Endodermal cell (in vitro differentiated cells): Measurements from ENCODE around the gene CARS1. TPM values are rescaled to one million over a fixed set of nuclear protein-coding genes. Genes with fewer than 3 reads are reported as not detected.

ENCODE experiments used
- DNase-seq: peaks from one replicate; pipeline ENCODE4 v3.0.0-alpha.2; 2017
- H3K27ac ChIP-seq: 2 replicates; pipeline ENCODE4 v1.5.1; 2013; ENCODE audit warnings: mild to moderate bottlenecking, low read depth, low read length, moderate library complexity
- H3K27me3 ChIP-seq: 2 replicates; pipeline ENCODE4 v1.6.1; 2013; ENCODE audit warnings: mild to moderate bottlenecking, low read length, moderate library complexity; ENCODE audit not compliant: insufficient read depth, control insufficient read depth, poor library complexity, severe bottlenecking
- H3K36me3 ChIP-seq: 2 replicates; pipeline ENCODE4 v1.7.0; 2013; ENCODE audit warnings: mild to moderate bottlenecking, low read length, moderate library complexity; ENCODE audit not compliant: control insufficient read depth, insufficient read depth
- H3K4me1 ChIP-seq: one replicate; pipeline ENCODE4 v1.7.0; 2013; ENCODE audit warnings: low read length; ENCODE audit not compliant: control insufficient read depth, insufficient read depth
- H3K4me3 ChIP-seq: 2 replicates; pipeline ENCODE4 v1.5.1; 2013; ENCODE audit warnings: mild to moderate bottlenecking, low read length, moderate library complexity
- H3K9ac ChIP-seq: 2 replicates; pipeline ENCODE4 v1.6.1; 2013; ENCODE audit warnings: mild to moderate bottlenecking, low read length, moderate library complexity; ENCODE audit not compliant: poor library complexity, severe bottlenecking; ENCODE audit errors: extremely low read depth
- H3K9me3 ChIP-seq: 2 replicates; pipeline ENCODE4 v1.6.1; 2013; ENCODE audit warnings: mild to moderate bottlenecking, low read length, moderate library complexity; ENCODE audit not compliant: control insufficient read depth
- H3K27ac Mint-ChIP-seq: 2 replicates; pipeline ENCODE4 v1.8.0; 2020; ENCODE audit warnings: mixed read lengths
- H3K27me3 Mint-ChIP-seq: 2 replicates; pipeline ENCODE4 v1.8.0; 2021; ENCODE audit warnings: mild to moderate bottlenecking, mixed read lengths; ENCODE audit not compliant: insufficient read depth
- H3K36me3 Mint-ChIP-seq: 2 replicates; pipeline ENCODE4 v1.8.0; 2020; ENCODE audit warnings: low read depth, mixed read lengths
- H3K4me1 Mint-ChIP-seq: 2 replicates; pipeline ENCODE4 v1.8.0; 2020; ENCODE audit warnings: mixed read lengths
- H3K4me3 Mint-ChIP-seq: 2 replicates; pipeline ENCODE4 v1.8.0; 2020; ENCODE audit warnings: mild to moderate bottlenecking, moderate library complexity, mixed read lengths
- H3K9me3 Mint-ChIP-seq: 2 replicates; pipeline ENCODE4 v1.8.0; 2020; ENCODE audit warnings: mild to moderate bottlenecking, mixed read lengths
- WGBS, 2 experiments: methylation state at CpG; one replicate each; pipeline versions ENCODE4 v1.1.5 to v1.1.7; 2013; ENCODE audit warnings: missing lambda C conversion rate in 2 of 2, mixed read lengths in 1 of 2; ENCODE audit not compliant: insufficient coverage in 1 of 2, insufficient read length in 1 of 2; 5-methylcytosine and 5-hydroxymethylcytosine counted together
- total RNA-seq, 2 donors: library from RNA; stranded (reverse); fragmentation: NEBNext Ultra II Directional in 1 of 2; extraction: Animal tissue kit (Norgen Biotek cat#: 25700) in 1 of 2; gene quantifications; 2 replicates in 1 of 2; 3 replicates in 1 of 2; pipeline ENCODE4 v1.2.1, GENCODE V29; 2021
- TF ChIP-seq, protein P1 (sequence below): fragments of 200-600 bp; sonication (generic); conservative IDR thresholded peaks from 2 replicates; pipeline ENCODE4 v1.5.0; 2021; ENCODE audit warnings: antibody characterized with exemption, mild to moderate bottlenecking

The CARS1 gene
- total RNA-seq, 2 donors from 2014 or later: 48.0 to 52.8 TPM

- TF ChIP-seq, protein P1, sequence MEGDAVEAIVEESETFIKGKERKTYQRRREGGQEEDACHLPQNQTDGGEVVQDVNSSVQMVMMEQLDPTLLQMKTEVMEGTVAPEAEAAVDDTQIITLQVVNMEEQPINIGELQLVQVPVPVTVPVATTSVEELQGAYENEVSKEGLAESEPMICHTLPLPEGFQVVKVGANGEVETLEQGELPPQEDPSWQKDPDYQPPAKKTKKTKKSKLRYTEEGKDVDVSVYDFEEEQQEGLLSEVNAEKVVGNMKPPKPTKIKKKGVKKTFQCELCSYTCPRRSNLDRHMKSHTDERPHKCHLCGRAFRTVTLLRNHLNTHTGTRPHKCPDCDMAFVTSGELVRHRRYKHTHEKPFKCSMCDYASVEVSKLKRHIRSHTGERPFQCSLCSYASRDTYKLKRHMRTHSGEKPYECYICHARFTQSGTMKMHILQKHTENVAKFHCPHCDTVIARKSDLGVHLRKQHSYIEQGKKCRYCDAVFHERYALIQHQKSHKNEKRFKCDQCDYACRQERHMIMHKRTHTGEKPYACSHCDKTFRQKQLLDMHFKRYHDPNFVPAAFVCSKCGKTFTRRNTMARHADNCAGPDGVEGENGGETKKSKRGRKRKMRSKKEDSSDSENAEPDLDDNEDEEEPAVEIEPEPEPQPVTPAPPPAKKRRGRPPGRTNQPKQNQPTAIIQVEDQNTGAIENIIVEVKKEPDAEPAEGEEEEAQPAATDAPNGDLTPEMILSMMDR: no peak
- Mint-ChIP-seq H3K36me3 (peaks cover 46% of the 10 kb centered on the region), H3K27ac (peak overlapping the region; percentile 28), H3K9me3 (no peaks in the 10 kb centered on the region), H3K27me3 (no peaks in the 10 kb centered on the region), H3K4me3 (no peak overlapping the region), H3K4me1 (peaks cover 18% of the 10 kb centered on the region)
- Histone ChIP-seq H3K36me3 (peaks cover 48% of the 10 kb centered on the region), H3K9me3 (no peaks in the 10 kb centered on the region), H3K27ac (no peak overlapping the region), H3K27me3 (no peaks in the 10 kb centered on the region), H3K9ac (no peak overlapping the region), H3K4me3 (peak overlapping the region; percentile 38), H3K4me1 (peaks cover 7% of the 10 kb centered on the region)
- DNase-seq: no peak
- 90 to 100% methylated on average over 2 of the region's 2 CpGs for WGBS, 2 experiments
Measured at GRCh38 chr11:2982214-2982613, 75.0 kb downstream of the CARS1 start.

GRCh38 chr11:2981130-2981529 is 76.1 kb downstream of the CARS1 start:
- TF ChIP-seq, protein P1: no peak
- no peak overlapping the region for H3K27ac ChIP-seq
- Mint-ChIP-seq H3K4me1 (peaks cover 18% of the 10 kb centered on the region), H3K27me3 (no peaks in the 10 kb centered on the region), H3K4me3 (no peak overlapping the region), H3K9me3 (no peaks in the 10 kb centered on the region), H3K36me3 (peaks cover 52% of the 10 kb centered on the region), H3K27ac (peak overlapping the region; percentile 72)
- 98 to 100% methylated on average over 2 to 8 of the region's 8 CpGs for whole genome bisulfite sequencing, 2 experiments
- no peak overlapping the region for H3K9ac ChIP-seq
- no peak for DNase-seq
- H3K4me1 ChIP-seq: peaks cover 7% of the 10 kb centered on the region
- H3K9me3 ChIP-seq: no peaks in the 10 kb centered on the region
- no peak overlapping the region for H3K4me3 ChIP-seq
- H3K27me3 ChIP-seq: no peaks in the 10 kb centered on the region
- peaks cover 55% of the 10 kb centered on the region for H3K36me3 ChIP-seq

GRCh38 chr11:2980168-2980840 is 76.9 kb downstream of the CARS1 start:
- TF ChIP-seq, protein P1: no peak
- Mint-ChIP-seq H3K4me3 (no peak overlapping the region), H3K4me1 (peaks cover 18% of the 10 kb centered on the region), H3K27ac (no peak overlapping the region), H3K36me3 (peaks cover 58% of the 10 kb centered on the region), H3K27me3 (no peaks in the 10 kb centered on the region), H3K9me3 (no peaks in the 10 kb centered on the region)
- DNase-seq: no peak
- Histone ChIP-seq H3K9ac (no peak overlapping the region), H3K4me3 (no peak overlapping the region), H3K9me3 (no peaks in the 10 kb centered on the region), H3K27ac (no peak overlapping the region), H3K36me3 (peaks cover 60% of the 10 kb centered on the region), H3K27me3 (no peaks in the 10 kb centered on the region), H3K4me1 (peaks cover 7% of the 10 kb centered on the region)
- 79 to 91% methylated on average over 3 to 5 of the region's 6 CpGs for WGBS, 2 experiments
